Caco-2 (cell line): ENCODE results near the gene ERC2. TPM values are rescaled to one million over a fixed set of nuclear protein-coding genes. Genes with fewer than 3 reads are reported as not detected.

Source experiments
- BruUV-seq: library from RNA; stranded (reverse); fragments of 400-500 nt; replicated peaks from 2 replicates; lab custom pipeline; 2021; lab: Mats Ljungman, UMichigan
- CTCF ChIA-PET: fragments of 300-600 bp; sonication (Branson Sonifier 250); formaldehyde crosslinking; loops from one replicate; lab custom pipeline; 2022; ENCODE audit warnings: antibody characterized with exemption; lab: Charles Lee
- POLR2A ChIA-PET: fragments of 300-600 bp; sonication (Branson Sonifier 250); formaldehyde crosslinking; loops from one replicate; lab custom pipeline; 2022; ENCODE audit warnings: antibody characterized with exemption; lab: Charles Lee
- DNase-seq, 2 experiments: peaks; one replicate each; pipeline versions ENCODE4 v3.0.0 to v3.0.0-alpha.2; 2020 to 2022
- H3K27me3 ChIP-seq: replicated peaks from 2 replicates; pipeline ENCODE4 v1.6.0; 2011; ENCODE audit warnings: low read length; ENCODE audit not compliant: control insufficient read depth, insufficient read depth
- H3K36me3 ChIP-seq: 2 replicates; pipeline ENCODE4 v1.5.1; 2011; ENCODE audit warnings: low read length; ENCODE audit not compliant: control insufficient read depth, insufficient read depth
- H3K4me1 ChIP-seq: fragments of 250-450 bp; sonication (Bioruptor Pico); 2 replicates; pipeline ENCODE4 v1.5.1; 2020; ENCODE audit warnings: mild to moderate bottlenecking
- H3K4me3 ChIP-seq: 2 replicates; pipeline ENCODE4 v1.5.1; 2011; ENCODE audit warnings: low read depth, mild to moderate bottlenecking, control low read depth, low read length
- H3K9me3 ChIP-seq: fragments of 250-450 bp; sonication (Bioruptor Pico); 2 replicates; pipeline ENCODE4 v1.5.1; 2020; ENCODE audit warnings: mild to moderate bottlenecking, moderate library complexity
- H3K27ac Mint-ChIP-seq: one replicate; pipeline ENCODE4 v1.8.0; 2022; ENCODE audit warnings: mixed read lengths; ENCODE audit not compliant: unreplicated experiment
- H3K27me3 Mint-ChIP-seq: one replicate; pipeline ENCODE4 v1.8.0; 2022; ENCODE audit warnings: mixed read lengths; ENCODE audit not compliant: insufficient read depth, unreplicated experiment
- H3K36me3 Mint-ChIP-seq: one replicate; pipeline ENCODE4 v1.8.0; 2022; ENCODE audit warnings: mild to moderate bottlenecking, mixed read lengths; ENCODE audit not compliant: insufficient read depth, unreplicated experiment
- H3K4me1 Mint-ChIP-seq: one replicate; pipeline ENCODE4 v1.8.0; 2022; ENCODE audit warnings: low read depth, mixed read lengths; ENCODE audit not compliant: unreplicated experiment
- H3K4me3 Mint-ChIP-seq: one replicate; pipeline ENCODE4 v1.8.0; 2022; ENCODE audit warnings: mild to moderate bottlenecking, moderate library complexity, mixed read lengths; ENCODE audit not compliant: unreplicated experiment
- H3K9me3 Mint-ChIP-seq: one replicate; pipeline ENCODE4 v1.8.0; 2022; ENCODE audit warnings: mixed read lengths; ENCODE audit not compliant: unreplicated experiment
- intact Hi-C: fragments of 100-400 bp; cut with micrococcal nuclease; formaldehyde crosslinking; loops from one replicate; pipeline ENCODE4 v1.10.0; 2022; ENCODE audit not compliant: unreplicated experiment
- total RNA-seq: library from RNA; stranded (reverse); gene quantifications from 2 replicates; pipeline ENCODE4 v1.2.3, GENCODE V29; 2022
- TF ChIP-seq, protein P1 (sequence below), 2 experiments: fragments of 200-600 bp in 1 of 2; IDR thresholded peaks; 1 replicate in 1 of 2; 2 replicates in 1 of 2; pipeline versions ENCODE4 v1.5.1 to v1.8.0; 2011 to 2022; ENCODE audit warnings: antibody characterized with exemption in 1 of 2, control low read depth in 1 of 2, inconsistent platforms in 1 of 2, low read depth in 1 of 2, low read length in 1 of 2, mild to moderate bottlenecking in 1 of 2, moderate library complexity in 1 of 2; ENCODE audit not compliant: insufficient read depth in 1 of 2, severe bottlenecking in 1 of 2, unreplicated experiment in 1 of 2

ERC2 gene
- total RNA-seq, 1 experiment from 2014 or later = 0.54 TPM

DNA sequence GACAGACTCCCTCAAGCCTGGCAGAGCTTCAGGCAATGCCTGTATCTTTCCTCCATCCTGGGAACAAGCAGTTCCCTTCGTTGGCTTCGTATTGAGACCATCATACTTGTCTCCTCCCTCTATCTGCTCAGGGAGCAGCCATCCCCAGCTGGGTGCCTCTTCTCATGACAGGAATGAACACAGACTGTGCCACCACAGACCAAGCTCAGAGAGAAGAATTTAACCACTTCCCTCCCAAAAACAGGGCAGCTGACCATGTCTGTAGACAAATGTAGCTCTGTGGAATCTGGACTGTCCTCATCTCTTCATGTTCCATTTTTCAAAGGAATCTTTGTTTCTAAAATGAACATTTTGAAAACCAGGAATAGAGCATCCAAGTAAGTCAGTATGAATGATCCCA lies 245.4 kb downstream of the ERC2 start:
- no peak overlapping the region for H3K27ac Mint-ChIP-seq
- POLR2A ChIA-PET = no interaction called here
- TF ChIP-seq, protein P1, sequence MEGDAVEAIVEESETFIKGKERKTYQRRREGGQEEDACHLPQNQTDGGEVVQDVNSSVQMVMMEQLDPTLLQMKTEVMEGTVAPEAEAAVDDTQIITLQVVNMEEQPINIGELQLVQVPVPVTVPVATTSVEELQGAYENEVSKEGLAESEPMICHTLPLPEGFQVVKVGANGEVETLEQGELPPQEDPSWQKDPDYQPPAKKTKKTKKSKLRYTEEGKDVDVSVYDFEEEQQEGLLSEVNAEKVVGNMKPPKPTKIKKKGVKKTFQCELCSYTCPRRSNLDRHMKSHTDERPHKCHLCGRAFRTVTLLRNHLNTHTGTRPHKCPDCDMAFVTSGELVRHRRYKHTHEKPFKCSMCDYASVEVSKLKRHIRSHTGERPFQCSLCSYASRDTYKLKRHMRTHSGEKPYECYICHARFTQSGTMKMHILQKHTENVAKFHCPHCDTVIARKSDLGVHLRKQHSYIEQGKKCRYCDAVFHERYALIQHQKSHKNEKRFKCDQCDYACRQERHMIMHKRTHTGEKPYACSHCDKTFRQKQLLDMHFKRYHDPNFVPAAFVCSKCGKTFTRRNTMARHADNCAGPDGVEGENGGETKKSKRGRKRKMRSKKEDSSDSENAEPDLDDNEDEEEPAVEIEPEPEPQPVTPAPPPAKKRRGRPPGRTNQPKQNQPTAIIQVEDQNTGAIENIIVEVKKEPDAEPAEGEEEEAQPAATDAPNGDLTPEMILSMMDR (IDR thresholded peaks at IDR 0.05; ENCODE audit: insufficient read depth in 1 of 2, low read depth in 1 of 2, low read length in 1 of 2, severe bottlenecking in 1 of 2, unreplicated experiment in 1 of 2) = no peak
- Histone ChIP-seq H3K27me3 (no peaks in the 10 kb centered on the region), H3K4me3 (no peak overlapping the region), H3K4me1 (no peaks in the 10 kb centered on the region), H3K36me3 (no peaks in the 10 kb centered on the region), H3K9me3 (no peaks in the 10 kb centered on the region)
- no peaks in the 10 kb centered on the region for H3K4me1 Mint-ChIP-seq
- no peak overlapping the region for H3K4me3 Mint-ChIP-seq
- no peaks in the 10 kb centered on the region for H3K27me3 Mint-ChIP-seq
- CTCF ChIA-PET = no interaction called here
- H3K9me3 Mint-ChIP-seq = no peaks in the 10 kb centered on the region
- intact Hi-C loops = no loop called here
- BruUV-seq = no TSS peak
- H3K36me3 Mint-ChIP-seq = no peaks in the 10 kb centered on the region
- no peak for DNase-seq

DNA sequence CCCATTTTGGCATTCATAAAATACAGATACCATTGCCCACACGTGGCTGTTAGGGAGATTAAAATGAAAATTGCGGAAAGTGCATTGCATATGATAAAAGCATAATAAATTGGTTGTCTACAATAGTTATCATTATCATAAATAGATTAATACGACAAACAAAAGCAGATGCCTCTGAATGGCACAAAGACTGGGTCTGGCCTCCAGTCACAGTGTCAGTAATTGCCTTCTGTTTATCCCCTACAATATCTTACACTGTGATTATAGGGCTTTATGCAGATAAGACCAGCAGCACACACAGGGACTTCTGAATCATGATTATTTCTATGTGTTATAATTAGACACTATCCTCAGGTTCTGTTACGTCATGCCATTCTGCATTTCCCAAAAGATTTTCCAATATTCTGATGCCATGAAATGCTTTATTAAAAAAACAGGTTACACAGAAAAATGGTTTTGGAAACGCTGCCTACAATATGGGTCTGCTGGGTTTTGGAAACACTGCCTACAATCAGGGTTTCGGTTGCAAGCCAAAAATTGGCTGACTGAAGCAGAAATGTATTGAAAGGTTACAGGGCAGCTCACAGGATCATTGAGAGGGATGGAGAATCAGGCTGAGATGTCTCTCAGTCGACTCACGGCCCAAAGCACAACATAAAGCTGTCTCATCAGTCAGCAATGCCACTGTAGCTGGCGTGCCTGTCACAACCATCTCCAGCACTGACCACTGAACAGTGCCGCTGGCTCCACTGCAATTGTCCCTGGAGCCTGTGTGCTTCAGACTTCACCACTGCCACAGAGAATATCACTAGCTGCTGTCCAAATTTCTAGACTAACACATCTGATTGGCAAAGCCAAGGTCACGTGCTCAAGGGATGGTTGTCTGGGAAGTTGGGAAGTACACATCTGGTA lies 248.1 kb downstream of the ERC2 start:
- BruUV-seq = no TSS peak

DNA sequence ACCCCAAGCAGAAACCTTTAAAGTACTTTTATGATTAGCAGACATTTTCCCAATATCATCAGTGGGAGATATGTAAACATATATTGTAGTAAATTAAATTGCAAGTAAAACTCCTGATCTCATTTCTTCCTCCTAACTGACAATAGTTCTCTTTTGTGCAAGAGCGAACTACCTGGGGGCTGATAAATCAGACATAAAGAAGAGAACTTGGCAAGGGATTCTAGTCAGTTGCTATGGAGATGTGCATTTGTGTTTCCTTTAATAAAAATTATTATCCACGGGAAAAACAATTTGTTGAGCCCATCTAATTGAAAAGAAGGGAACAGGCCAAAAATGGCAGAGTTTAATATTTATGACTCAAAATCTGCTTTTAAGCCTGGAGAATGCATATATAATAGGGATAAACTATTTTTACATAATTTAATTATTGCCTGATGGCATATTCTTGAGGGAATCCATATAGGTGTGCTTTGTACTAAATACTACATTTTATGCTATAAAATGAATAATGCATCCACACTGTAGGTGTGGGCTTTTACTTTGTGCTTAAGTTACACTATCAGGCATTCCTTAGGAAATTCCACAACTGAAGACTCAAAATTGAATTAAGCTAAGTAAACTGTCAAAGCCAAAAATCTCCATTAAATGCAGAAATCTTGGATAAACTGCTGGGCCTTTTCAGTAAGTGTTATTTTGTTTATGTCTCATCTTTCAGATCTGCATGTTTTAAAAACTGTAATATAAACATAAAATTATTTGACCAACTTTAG lies 258.1 kb downstream of the ERC2 start:
- Histone ChIP-seq H3K36me3 (no peaks in the 10 kb centered on the region), H3K27me3 (no peaks in the 10 kb centered on the region), H3K9me3 (no peaks in the 10 kb centered on the region), H3K4me3 (no peak overlapping the region), H3K4me1 (no peaks in the 10 kb centered on the region)
- H3K9me3 Mint-ChIP-seq = no peaks in the 10 kb centered on the region
- ChIA-PET CTCF (no interaction called here), POLR2A (no interaction called here)
- DNase-seq = no peak
- no peaks in the 10 kb centered on the region for H3K4me1 Mint-ChIP-seq
- peaks cover 2% of the 10 kb centered on the region for H3K27me3 Mint-ChIP-seq
- intact Hi-C loops = no loop called here
- no peaks in the 10 kb centered on the region for H3K36me3 Mint-ChIP-seq
- H3K27ac Mint-ChIP-seq = no peak overlapping the region
- BruUV-seq = no TSS peak
- TF ChIP-seq, protein P1 (IDR thresholded peaks at IDR 0.05; ENCODE audit: insufficient read depth in 1 of 2, low read depth in 1 of 2, low read length in 1 of 2, severe bottlenecking in 1 of 2, unreplicated experiment in 1 of 2) = no peak
- H3K4me3 Mint-ChIP-seq = no peak overlapping the region

More for the DNA sequence above, 248.1 kb downstream of the ERC2 start:
- no peak overlapping the region for H3K4me3 ChIP-seq
- TF ChIP-seq, protein P1 (IDR thresholded peaks at IDR 0.05; ENCODE audit: insufficient read depth in 1 of 2, low read depth in 1 of 2, low read length in 1 of 2, severe bottlenecking in 1 of 2, unreplicated experiment in 1 of 2) = no peak
- no peaks in the 10 kb centered on the region for H3K27me3 ChIP-seq
- no peaks in the 10 kb centered on the region for H3K9me3 Mint-ChIP-seq
- H3K36me3 ChIP-seq = no peaks in the 10 kb centered on the region
- CTCF ChIA-PET = no interaction called here
- H3K27me3 Mint-ChIP-seq = no peaks in the 10 kb centered on the region
- H3K4me1 Mint-ChIP-seq = no peaks in the 10 kb centered on the region
- H3K9me3 ChIP-seq = no peaks in the 10 kb centered on the region
- no peaks in the 10 kb centered on the region for H3K4me1 ChIP-seq
- no peak overlapping the region for H3K27ac Mint-ChIP-seq
- H3K36me3 Mint-ChIP-seq = no peaks in the 10 kb centered on the region
- no peak overlapping the region for H3K4me3 Mint-ChIP-seq
- intact Hi-C loops = no loop called here
- peak in 1 of 2 experiments; percentile 2 for DNase-seq
- POLR2A ChIA-PET = interaction anchor here (0.6 kb wide), 1 partner anchor 1035 kb away, joined by 7 read pairs; no protein-coding TSS in a partner anchor
